Caki2 (cell line): ENCODE data around the gene SEMA5B. TPM values are rescaled to one million over a fixed set of nuclear protein-coding genes. Genes with fewer than 3 reads are reported as not detected.

Experiments
- DNase-seq: peaks from one replicate; pipeline ENCODE4 v3.0.0-alpha.2; 2015; ENCODE audit warnings: low read depth
- in situ Hi-C: cut with HindIII; loops from 2 replicates; pipeline ENCODE4 v1.10.0; 2016; ENCODE audit warnings: low sequenced_read_pairs, low pct_unique_long_range_greater_than_20kb, mixed read lengths
- total RNA-seq: library from RNA; depleted of rRNA; stranded (reverse); fragments of >200 nt; shearing (Covaris generic); gene quantifications from 2 replicates; pipeline ENCODE4 v1.2.3, GENCODE V29; 2014; ENCODE audit warnings: low replicate concordance

SEMA5B gene
- total RNA-seq, 1 experiment from 2014 or later = 0.07 TPM

GRCh38 chr3:122941228-122942206 is 86.0 kb downstream of the SEMA5B start:
- DNase-seq = no peak
- in situ Hi-C loops = no loop called here

GRCh38 chr3:122940628-122941086 is 86.9 kb downstream of the SEMA5B start:
- in situ Hi-C loops = no loop called here
- no peak for DNase-seq

- DNase-seq = no peak
- in situ Hi-C loops = no loop called here
Observed at GRCh38 chr3:122938783-122939425, 88.7 kb downstream of the SEMA5B start.

GRCh38 chr3:122937745-122938144 is 89.8 kb downstream of the SEMA5B start:
- DNase-seq = no peak
- in situ Hi-C loops = no loop called here

GRCh38 chr3:122936986-122937385 is 90.6 kb downstream of the SEMA5B start:
- in situ Hi-C loops = no loop called here
- no peak for DNase-seq

- in situ Hi-C loops = no loop called here
- no peak for DNase-seq
Observed at GRCh38 chr3:122936335-122936734, 91.2 kb downstream of the SEMA5B start.

- in situ Hi-C loops = no loop called here
Observed at GRCh38 chr3:122934251-122934650, 93.3 kb downstream of the SEMA5B start.

GRCh38 chr3:122932251-122932967 is 95.2 kb downstream of the SEMA5B start:
- in situ Hi-C loops = no loop called here
- DNase-seq = no peak

More at GRCh38 chr3:122934251-122934650, 93.3 kb downstream of the SEMA5B start:
- DNase-seq = no peak

GRCh38 chr3:122931636-122932035 is 95.9 kb downstream of the SEMA5B start:
- DNase-seq = no peak
- in situ Hi-C loops = no loop called here

- no peak for DNase-seq
- in situ Hi-C loops = no loop called here
Observed at GRCh38 chr3:122930063-122930997, 97.2 kb downstream of the SEMA5B start.

GRCh38 chr3:122929188-122930062 is 98.1 kb downstream of the SEMA5B start:
- no peak for DNase-seq
- in situ Hi-C loops = no loop called here

GRCh38 chr3:122928396-122929187 is 99.0 kb downstream of the SEMA5B start:
- DNase-seq = no peak
- in situ Hi-C loops = no loop called here

GRCh38 chr3:122927726-122928125 is 99.8 kb downstream of the SEMA5B start:
- in situ Hi-C loops = no loop called here
- DNase-seq = no peak

GRCh38 chr3:122926811-122927210 is 100.8 kb downstream of the SEMA5B start:
- in situ Hi-C loops = no loop called here
- no peak for DNase-seq

- DNase-seq = no peak
- in situ Hi-C loops = no loop called here
Observed at GRCh38 chr3:122926322-122926721, 101.2 kb downstream of the SEMA5B start.

- DNase-seq = no peak
- in situ Hi-C loops = no loop called here
Observed at GRCh38 chr3:122925756-122926155, 101.8 kb downstream of the SEMA5B start.
